H54 (cell line): Measurements from ENCODE around the gene P2RY14.
"Not testable (repeated sequence)": the region's sequence is repeated elsewhere in the genome, so short reads cannot be mapped to it uniquely, and the experiment has no call there.

Source experiments
- DNase-seq: peaks from one replicate; pipeline ENCODE4 v3.0.0; 2011; ENCODE audit warnings: low spot score, mixed read lengths; ENCODE audit not compliant: insufficient read length
- FAIRE-seq: peaks from 3 replicates; lab custom pipeline; 2011; peaks lifted over from hg19 to GRCh38; lab: Jason Lieb, UNC
- POLR2A ChIP-seq: IDR thresholded peaks from 2 replicates; pipeline ENCODE4 v1.6.1; 2011; ENCODE audit warnings: low read depth, mild to moderate bottlenecking, low read length

The P2RY14 gene

DNA sequence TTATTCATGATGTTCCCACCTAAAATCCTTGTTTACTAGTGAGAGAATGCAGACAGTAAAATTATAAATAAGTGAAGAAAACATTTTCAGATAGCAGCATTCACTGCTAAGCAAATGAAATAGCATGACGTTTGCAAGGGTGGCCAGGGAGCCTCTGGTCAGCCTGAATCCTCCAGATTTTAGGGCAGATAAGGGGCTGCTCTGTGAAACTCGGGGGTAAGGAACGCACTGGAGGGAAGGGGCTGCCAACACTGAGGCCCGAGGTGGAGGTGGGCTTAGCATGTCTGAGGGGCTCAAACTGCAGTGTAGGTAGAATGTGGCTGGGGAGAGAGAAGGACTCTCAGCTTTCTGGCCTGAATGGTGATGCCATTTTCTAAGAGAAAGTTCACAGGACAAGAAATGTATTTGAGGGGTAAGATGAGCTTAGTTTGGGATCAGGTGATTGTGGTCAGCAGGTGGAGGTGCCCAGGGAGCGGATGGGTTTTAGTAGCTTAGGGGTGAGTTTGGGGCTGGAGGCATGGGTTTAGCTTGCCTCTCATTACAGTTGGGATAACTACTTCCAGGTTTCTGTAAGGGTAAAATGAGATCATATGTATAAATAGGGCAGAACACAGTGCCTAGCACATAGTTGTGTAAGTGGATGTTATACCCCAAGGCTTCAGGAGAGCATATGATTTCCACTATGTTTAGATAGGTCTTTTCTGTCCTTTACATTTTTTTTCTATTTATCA lies 95.8 kb downstream of the P2RY14 start:
- FAIRE-seq: no peak
- DNase-seq: no peak
- TF ChIP-seq POLR2A: no peak

DNA sequence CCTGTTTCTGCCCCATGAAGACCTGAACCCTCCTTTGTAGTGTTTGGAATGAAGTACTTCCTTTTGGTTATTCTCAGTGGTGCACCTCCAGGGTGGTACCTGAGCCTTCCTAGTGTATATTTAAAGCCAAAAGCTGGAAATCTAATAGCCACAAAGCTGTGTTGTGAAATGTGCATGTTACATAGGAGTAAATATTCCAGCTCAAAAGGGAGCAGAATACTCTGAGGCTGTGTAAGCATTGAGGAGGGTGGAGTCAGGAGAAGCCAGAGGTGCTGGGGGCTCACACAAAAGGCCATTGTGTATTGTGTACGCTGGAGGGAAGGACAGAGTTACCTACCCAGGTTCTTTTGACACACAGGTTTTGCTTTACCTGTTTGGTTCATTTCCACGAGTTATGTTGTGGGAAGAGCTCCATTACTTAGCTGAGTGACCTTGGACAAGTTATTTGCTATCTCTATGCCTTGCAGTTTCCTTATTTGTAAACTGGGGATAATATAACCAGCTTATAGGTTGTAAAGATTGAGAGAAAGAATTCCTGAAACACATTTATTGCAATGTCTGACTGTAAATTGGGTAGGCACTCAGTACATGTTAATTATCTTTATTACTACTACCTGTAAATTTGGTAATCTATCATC lies 100.0 kb downstream of the P2RY14 start:
- no peak for FAIRE-seq
- TF ChIP-seq POLR2A: no peak
- DNase-seq: no peak

DNA sequence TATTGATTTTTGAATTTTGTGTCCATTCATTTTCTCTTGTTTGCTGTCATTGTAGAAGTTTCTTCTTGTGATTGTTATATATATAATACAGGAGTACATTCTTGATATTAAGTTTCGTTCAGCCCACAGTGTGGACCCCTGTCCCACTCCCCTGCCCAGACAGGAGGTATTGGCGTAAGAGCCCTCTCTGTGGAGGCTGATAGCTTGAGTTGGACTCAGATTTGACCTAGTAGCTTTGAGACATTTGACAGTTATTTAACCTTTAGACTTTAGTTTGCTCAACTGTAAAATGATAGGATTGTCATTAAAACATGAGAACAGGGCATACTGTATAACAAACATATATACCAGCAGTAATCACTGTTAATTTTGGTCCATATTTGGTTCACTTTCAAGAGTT lies 102.4 kb downstream of the P2RY14 start:
- FAIRE-seq (no peak), DNase-seq (no peak)
- no peak for TF ChIP-seq POLR2A

DNA sequence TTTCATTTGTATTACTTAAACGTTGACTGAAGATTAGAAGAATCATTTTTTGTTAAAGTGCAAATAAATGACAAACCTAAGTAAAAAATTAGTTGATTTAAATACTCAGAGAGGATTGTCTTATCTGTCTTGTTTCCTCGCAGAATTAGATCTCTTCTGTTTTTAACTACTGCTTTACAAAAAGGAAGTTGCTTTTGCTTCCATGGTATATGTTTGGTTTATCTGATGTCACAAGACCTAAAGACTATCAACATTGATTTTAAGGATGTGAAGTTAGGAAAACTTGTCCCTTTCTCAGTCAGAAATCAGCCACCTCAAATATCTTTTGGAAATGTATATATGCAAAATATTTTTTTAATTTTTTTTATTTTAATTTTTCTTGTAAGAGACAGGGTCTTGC lies 104.0 kb downstream of the P2RY14 start:
- FAIRE-seq (no peak), DNase-seq (no peak)
- no peak for TF ChIP-seq POLR2A

DNA sequence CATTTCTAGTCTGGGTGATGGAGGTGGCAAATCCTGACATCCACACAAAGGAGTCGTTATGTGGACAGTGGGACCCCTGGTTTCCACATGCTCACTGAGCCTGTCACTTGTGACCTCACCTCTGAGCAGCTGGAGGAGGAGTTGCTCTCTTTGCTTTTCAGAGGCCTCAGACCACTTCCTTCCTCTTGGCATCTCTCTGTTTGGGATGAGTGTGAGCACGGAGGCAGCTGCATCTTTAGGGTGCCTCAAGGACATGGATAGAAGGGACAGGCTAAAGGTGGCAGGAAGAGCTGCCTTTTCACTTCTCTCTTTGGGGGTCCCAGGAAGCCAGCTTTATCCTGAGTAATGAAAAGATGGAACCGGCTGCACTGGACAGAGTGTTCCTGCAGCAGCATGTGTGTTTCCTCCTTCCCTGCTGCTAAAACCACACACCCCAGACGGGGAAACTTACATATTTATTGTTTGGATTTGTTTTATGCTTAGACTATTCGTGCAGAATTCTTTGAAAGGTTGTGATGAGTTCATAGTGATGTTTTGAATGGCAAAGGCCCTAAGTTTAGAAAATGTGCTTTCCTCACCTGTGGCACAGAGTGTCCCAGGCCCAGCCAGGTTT lies 107.1 kb downstream of the P2RY14 start:
- no peak for FAIRE-seq
- DNase-seq: no peak
- TF ChIP-seq POLR2A: no peak

DNA sequence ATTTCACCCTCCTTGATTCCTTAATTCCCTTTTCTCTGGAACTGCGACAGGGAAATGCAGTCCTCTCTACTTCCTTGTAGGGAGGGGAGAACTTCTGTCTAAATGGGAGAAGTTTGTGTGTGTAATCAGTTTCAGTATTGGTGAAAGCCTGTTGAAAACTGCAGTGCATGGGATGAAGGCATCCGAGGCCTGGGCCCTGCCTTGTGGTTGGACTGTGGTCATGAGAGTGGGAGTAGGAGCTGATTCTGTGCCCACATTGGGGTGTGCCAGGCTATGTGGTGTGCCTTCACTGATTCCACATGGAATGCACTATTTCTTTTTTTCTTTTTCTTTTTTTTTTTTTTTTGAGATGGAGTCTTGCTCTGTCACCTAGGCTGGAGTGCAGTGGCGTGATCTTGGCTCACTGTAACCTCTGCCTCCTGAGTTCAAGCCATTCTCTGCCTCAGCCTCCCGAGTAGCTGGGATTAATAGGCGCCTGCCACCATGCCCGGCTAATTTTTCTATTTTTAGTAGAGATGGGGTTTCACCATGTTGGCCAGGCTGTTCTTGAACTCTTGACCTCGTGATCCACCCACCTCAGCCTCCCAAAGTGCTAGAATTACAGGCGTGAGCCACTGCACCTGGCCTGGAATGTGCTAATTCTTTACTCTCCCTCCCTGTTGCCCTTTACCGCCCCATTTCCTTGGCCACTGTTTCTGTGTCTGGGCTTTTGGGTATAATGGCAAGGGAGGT lies 108.2 kb downstream of the P2RY14 start:
- not testable (repeated sequence) for DNase-seq, FAIRE-seq

DNA sequence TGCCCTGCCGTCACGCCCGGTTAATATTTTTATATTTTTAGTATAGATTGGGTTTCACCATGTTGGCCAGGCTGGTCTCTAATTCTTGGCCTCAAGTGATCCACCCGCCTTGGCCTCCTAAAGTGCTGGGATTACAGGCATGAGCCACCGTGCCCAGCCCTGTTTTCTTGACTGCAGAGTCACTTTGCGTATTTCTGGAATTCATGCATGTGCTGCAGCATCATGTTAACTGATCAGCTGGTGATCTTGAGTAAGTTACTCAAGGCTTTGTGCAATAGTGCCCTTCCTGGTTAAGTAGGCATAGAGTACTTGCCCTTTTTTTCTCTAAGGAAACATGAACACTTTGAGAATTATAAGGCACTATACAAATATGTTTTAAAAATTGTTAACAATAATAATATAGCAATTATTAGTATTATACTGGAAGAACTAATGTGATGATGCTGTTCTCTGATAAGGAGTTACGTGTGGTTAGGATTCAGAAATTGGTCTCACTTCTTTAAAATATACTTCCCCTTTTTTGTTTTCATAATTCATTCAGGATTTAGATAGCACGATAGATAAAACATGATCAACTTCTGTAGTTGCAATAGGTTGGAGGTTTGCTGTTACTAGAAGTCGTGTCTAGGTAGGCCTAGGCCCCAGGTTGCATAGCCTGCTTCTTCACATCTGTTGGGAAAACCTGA lies 108.9 kb downstream of the P2RY14 start:
- FAIRE-seq: no peak
- no peak for TF ChIP-seq POLR2A
- DNase-seq: no peak

DNA sequence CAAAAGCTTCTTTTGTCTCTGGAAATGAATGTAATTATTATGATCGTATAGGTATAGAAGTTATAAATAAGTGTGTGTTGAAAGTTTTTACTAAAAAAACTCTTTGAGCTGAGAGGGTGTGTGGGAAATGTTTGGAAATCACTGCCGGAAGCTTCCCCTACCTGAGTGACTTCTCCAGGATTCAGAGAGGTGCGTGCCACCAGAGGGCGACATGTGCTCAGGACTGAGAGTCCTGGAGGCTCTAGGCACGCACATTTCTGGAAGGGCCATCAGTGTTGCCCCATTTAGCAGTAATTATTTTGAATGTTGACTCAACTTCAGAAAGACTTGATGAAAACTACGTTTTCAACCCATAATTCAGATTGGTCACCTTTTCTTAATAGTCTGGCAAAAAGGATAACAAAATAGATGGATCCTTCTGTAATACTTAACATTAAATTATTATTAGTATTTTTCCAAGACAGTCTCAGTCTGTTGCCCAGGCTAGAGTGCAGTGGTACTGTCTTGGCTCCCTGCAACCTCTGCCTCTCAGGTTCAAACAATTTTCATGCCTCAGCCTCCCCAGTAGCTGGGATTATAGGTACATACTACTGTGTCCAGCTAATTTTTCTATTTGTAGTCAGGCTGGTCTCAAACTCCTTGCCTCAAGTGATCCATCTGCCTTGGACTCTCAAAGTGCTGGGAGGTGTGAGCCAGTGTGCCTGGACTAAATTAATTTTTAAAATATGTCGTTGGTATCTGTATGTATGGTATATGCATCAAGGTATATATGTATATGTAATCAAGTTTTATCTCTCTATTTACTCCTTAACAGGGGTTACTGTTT lies 109.9 kb downstream of the P2RY14 start:
- FAIRE-seq (peak; percentile 53), DNase-seq (peak; percentile 26)
- no peak for TF ChIP-seq POLR2A

DNA sequence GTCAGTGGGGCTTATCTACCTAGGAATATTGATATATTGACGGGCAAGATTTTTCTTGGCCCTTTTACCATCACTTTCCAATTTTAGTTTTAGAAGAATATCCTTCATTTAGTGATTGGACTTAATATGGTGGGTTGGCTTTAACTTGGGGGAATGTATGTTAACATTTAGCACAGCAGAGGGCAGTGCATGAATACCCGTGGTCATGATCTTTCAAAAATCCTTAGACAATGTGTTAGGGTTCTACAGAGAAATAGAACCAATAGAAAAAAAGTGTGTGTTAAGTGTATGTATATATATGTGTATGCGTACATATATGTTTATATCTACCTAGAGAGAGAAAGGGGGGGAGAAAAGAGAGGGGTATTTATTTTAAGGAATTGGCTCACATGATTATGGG lies 112.2 kb downstream of the P2RY14 start:
- TF ChIP-seq POLR2A: no peak
- FAIRE-seq (no peak), DNase-seq (no peak)

DNA sequence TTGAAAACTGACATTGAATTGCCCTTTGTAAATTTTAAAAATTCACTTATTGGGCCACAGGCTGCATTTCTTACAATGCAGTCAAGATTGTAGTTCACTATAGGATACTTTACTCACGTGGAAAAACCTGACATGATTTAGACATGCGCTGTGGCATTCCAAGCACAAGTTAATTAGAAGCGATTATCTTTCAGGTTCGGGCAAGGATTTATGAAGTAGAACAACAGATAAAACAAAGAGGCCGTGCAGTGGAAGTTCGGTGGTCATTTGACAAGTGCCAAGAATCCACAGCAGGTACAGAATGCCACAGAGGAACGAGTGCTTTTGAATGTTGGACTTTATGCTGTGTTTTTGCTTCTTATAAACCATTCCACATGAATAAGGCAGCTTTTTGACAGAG lies 113.1 kb downstream of the P2RY14 start:
- DNase-seq (no peak), FAIRE-seq (no peak)
- no peak for TF ChIP-seq POLR2A
